GM10847 (cell line): ENCODE measurements around the gene HAND2.

Source experiments
- POLR2A ChIP-seq: IDR thresholded peaks from 2 replicates; pipeline ENCODE4 v1.6.1; 2011; ENCODE audit not compliant: insufficient read length; ENCODE audit errors: extremely low read depth

Gene HAND2

GRCh38 chr4:173528378-173529321 is 1.4 kb downstream of the HAND2 start:
- TF ChIP-seq POLR2A = no peak

GRCh38 chr4:173527103-173527891 is 2.7 kb downstream of the HAND2 start:
- TF ChIP-seq POLR2A = no peak

GRCh38 chr4:173526724-173527102 is 3.3 kb downstream of the HAND2 start:
- TF ChIP-seq POLR2A = no peak

GRCh38 chr4:173526027-173526482 is 4.0 kb downstream of the HAND2 start:
- TF ChIP-seq POLR2A = no peak

- no peak for TF ChIP-seq POLR2A
Measured at GRCh38 chr4:173525118-173526011, 4.7 kb downstream of the HAND2 start.

- no peak for TF ChIP-seq POLR2A
Measured at GRCh38 chr4:173524218-173525117, 5.6 kb downstream of the HAND2 start.

GRCh38 chr4:173522951-173523395 is 7.1 kb downstream of the HAND2 start:
- TF ChIP-seq POLR2A = no peak

GRCh38 chr4:173522160-173522950 is 7.7 kb downstream of the HAND2 start:
- TF ChIP-seq POLR2A = no peak

GRCh38 chr4:173521467-173522159 is 8.4 kb downstream of the HAND2 start:
- no peak for TF ChIP-seq POLR2A

- TF ChIP-seq POLR2A = no peak
Measured at GRCh38 chr4:173520921-173521466, 9.0 kb downstream of the HAND2 start.

GRCh38 chr4:173519111-173520101 is 10.6 kb downstream of the HAND2 start:
- TF ChIP-seq POLR2A = no peak
